ENCODE results near the gene GCNT2.
A peak's percentile ranks its signal among the peaks of the same experiment; 100 is the strongest.

Gene GCNT2

DNA sequence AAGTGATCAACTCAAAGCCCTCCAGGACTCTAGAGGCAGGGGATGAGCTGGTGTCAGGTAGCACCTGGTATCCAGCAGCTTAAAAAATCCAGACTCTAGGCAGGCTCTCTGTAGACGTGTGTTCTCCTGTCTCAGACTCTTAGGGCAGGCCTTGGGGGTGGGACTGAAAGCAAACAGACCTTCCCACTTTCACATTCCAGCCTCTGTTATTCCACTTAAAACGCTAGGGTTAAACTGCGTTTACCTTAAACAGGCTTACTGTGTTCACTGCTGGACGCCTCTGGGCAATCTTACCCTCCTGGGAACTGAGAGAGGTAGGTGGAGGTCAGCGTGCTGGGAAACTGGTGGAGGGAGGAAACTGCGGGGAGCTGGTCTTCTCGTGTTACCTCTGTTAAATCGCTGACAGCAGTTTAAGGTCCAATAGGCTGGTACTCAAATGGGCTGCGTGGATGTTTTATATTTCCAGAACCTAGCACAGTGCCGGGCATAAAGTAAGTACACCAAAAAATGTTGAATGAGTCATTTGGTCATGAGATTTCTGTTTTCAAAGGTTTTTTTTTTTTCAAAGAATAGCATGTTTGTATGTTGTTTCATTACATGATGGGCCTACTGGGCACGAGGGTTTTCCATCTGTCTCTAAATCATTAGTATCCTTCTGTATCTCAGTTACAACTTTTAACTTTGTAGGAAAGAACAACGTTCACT is at the start of gene GCNT2:
GCNT2 (plus strand) TSS at position 248 of the 705 bp plus-strand sequence. CDS start 7,561 bp downstream, outside the sequence.
- TF ChIP-seq, protein P1, sequence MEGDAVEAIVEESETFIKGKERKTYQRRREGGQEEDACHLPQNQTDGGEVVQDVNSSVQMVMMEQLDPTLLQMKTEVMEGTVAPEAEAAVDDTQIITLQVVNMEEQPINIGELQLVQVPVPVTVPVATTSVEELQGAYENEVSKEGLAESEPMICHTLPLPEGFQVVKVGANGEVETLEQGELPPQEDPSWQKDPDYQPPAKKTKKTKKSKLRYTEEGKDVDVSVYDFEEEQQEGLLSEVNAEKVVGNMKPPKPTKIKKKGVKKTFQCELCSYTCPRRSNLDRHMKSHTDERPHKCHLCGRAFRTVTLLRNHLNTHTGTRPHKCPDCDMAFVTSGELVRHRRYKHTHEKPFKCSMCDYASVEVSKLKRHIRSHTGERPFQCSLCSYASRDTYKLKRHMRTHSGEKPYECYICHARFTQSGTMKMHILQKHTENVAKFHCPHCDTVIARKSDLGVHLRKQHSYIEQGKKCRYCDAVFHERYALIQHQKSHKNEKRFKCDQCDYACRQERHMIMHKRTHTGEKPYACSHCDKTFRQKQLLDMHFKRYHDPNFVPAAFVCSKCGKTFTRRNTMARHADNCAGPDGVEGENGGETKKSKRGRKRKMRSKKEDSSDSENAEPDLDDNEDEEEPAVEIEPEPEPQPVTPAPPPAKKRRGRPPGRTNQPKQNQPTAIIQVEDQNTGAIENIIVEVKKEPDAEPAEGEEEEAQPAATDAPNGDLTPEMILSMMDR (IDR thresholded peaks at IDR 0.05; ENCODE audit: control insufficient read depth, insufficient read depth, low read depth, low read length, missing control alignments), result no peak
- no peak for DNase-seq (ENCODE audit: low read depth)
- H3K4me3 ChIP-seq (ENCODE audit: control insufficient read depth, low read depth, low read length), result no peak within 1 kb of the TSS

GRCh38 chr6:10472634-10473033 is 48.5 kb upstream of the GCNT2 start:
- H3K4me3 ChIP-seq (ENCODE audit: control insufficient read depth, low read depth, low read length), result no peak overlapping the region
- TF ChIP-seq, protein P1 (IDR thresholded peaks at IDR 0.05; ENCODE audit: control insufficient read depth, insufficient read depth, low read depth, low read length, missing control alignments), result no peak
- no peak for DNase-seq (ENCODE audit: low read depth)

GRCh38 chr6:10478187-10479040 is 42.7 kb upstream of the GCNT2 start:
- no peak overlapping the region for H3K4me3 ChIP-seq (ENCODE audit: control insufficient read depth, low read depth, low read length)
- TF ChIP-seq, protein P1 (IDR thresholded peaks at IDR 0.05; ENCODE audit: control insufficient read depth, insufficient read depth, low read depth, low read length, missing control alignments), result peak; percentile 55
- no peak for DNase-seq (ENCODE audit: low read depth)

DNA sequence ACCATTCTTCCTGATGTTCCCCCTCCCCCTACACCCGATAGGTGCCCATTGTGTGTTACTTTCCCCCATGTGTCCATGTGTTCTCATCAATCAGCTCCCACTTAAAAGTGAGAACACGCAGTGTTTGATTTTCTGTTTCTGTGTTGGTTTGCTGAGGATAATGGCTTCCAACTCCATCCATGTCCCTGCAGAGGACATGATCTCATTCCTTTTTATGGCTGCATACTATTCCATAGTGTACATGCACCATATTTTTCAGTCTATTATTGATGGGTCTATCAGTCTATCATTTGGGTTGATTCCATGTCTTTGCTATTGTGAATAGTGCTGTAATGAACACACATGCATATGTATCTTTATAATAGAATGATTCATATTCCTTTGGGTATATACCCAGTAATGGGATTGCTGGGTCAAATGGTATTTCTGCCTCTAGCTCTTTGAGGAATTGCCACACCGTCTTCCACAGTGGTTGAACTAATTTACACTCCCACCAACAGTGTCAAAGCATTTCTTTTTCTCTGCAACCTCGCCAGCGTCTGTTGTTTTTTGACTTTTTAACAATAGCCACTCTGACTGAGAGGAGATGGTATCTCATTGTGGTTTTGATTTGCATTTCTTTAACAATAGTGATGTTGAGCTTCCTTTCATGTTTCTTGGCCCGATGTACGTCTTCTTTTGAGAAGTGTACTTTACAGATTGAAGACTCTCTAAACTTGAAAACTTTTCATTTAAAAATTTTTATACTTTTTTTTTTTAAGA is 41.0 kb upstream of the GCNT2 start:
- H3K4me3 ChIP-seq (ENCODE audit: control insufficient read depth, low read depth, low read length), result no peak overlapping the region
- no peak for DNase-seq (ENCODE audit: low read depth)
- TF ChIP-seq, protein P1 (IDR thresholded peaks at IDR 0.05; ENCODE audit: control insufficient read depth, insufficient read depth, low read depth, low read length, missing control alignments), result no peak

- TF ChIP-seq, protein P1 (IDR thresholded peaks at IDR 0.05; ENCODE audit: control insufficient read depth, insufficient read depth, low read depth, low read length, missing control alignments), result no peak
- DNase-seq (ENCODE audit: low read depth), result no peak
- no peak overlapping the region for H3K4me3 ChIP-seq (ENCODE audit: control insufficient read depth, low read depth, low read length)
These were observed 40.0 kb upstream of the GCNT2 start for GRCh38 chr6:10481101-10481500.

GRCh38 chr6:10482636-10483257 is 38.4 kb upstream of the GCNT2 start:
- TF ChIP-seq, protein P1 (IDR thresholded peaks at IDR 0.05; ENCODE audit: control insufficient read depth, insufficient read depth, low read depth, low read length, missing control alignments), result no peak
- no peak for DNase-seq (ENCODE audit: low read depth)
- H3K4me3 ChIP-seq (ENCODE audit: control insufficient read depth, low read depth, low read length), result no peak overlapping the region

Measured in AG09309 (cell line).